Ishikawa (cell line): Measurements from ENCODE around the gene SSTR3.

Source experiments
- CEBPB ChIP-seq: IDR thresholded peaks from 2 replicates; pipeline ENCODE4 v1.6.1; 2012
- EP300 ChIP-seq: IDR thresholded peaks from 2 replicates; pipeline ENCODE4 v1.6.1; 2012; ENCODE audit warnings: borderline replicate concordance
- NFIC ChIP-seq: IDR thresholded peaks from 2 replicates; pipeline ENCODE4 v1.6.1; 2012
- ZBTB7A ChIP-seq: IDR thresholded peaks from 2 replicates; pipeline ENCODE4 v1.6.1; 2012; ENCODE audit warnings: low read depth
- TF ChIP-seq, protein P1 (sequence below): IDR thresholded peaks from 2 replicates; pipeline ENCODE4 v1.6.1; 2012; ENCODE audit warnings: low read depth, mild to moderate bottlenecking

DNA sequence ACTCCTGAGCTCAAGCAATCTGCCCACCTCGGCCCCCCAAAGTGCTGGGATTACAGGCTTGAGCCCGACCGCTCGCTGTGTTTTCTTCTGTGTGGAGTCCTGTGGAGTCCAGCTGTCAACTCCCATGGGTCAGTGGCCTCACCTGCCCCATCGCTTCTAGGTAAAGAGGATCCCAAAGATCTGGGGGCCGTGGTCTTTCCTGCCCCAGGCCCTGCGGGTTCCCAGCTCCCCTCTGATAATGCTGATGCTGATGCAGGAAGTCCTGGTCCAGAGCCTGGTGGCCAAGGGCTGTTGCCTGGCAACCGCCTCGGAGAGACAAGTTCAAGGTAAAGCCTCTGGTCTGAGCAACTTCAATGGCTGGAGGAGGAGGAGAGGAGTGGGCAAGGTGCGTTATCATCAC is 9.6 kb downstream of the SSTR3 start:
- no peak for TF ChIP-seq CEBPB
- TF ChIP-seq EP300 = no peak
- TF ChIP-seq ZBTB7A = no peak
- TF ChIP-seq NFIC = no peak
- TF ChIP-seq, protein P1, sequence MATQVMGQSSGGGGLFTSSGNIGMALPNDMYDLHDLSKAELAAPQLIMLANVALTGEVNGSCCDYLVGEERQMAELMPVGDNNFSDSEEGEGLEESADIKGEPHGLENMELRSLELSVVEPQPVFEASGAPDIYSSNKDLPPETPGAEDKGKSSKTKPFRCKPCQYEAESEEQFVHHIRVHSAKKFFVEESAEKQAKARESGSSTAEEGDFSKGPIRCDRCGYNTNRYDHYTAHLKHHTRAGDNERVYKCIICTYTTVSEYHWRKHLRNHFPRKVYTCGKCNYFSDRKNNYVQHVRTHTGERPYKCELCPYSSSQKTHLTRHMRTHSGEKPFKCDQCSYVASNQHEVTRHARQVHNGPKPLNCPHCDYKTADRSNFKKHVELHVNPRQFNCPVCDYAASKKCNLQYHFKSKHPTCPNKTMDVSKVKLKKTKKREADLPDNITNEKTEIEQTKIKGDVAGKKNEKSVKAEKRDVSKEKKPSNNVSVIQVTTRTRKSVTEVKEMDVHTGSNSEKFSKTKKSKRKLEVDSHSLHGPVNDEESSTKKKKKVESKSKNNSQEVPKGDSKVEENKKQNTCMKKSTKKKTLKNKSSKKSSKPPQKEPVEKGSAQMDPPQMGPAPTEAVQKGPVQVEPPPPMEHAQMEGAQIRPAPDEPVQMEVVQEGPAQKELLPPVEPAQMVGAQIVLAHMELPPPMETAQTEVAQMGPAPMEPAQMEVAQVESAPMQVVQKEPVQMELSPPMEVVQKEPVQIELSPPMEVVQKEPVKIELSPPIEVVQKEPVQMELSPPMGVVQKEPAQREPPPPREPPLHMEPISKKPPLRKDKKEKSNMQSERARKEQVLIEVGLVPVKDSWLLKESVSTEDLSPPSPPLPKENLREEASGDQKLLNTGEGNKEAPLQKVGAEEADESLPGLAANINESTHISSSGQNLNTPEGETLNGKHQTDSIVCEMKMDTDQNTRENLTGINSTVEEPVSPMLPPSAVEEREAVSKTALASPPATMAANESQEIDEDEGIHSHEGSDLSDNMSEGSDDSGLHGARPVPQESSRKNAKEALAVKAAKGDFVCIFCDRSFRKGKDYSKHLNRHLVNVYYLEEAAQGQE = no peak
